Keratinocyte (primary cell): ENCODE measurements around the gene DCAF4. TPM values are rescaled to one million over a fixed set of nuclear protein-coding genes. Genes with fewer than 3 reads are reported as not detected.
"Not testable (repeated sequence)": the region's sequence is repeated elsewhere in the genome, so short reads cannot be mapped to it uniquely, and the experiment has no call there.

Experiments used
- DNase-seq: peaks from one replicate; pipeline ENCODE4 v3.0.0-alpha.2; 2011; ENCODE audit warnings: low read depth, missing footprints, low spot score
- FAIRE-seq: peaks from 2 replicates; lab custom pipeline; 2011; peaks lifted over from hg19 to GRCh38; lab: Jason Lieb, UNC
- H2AFZ ChIP-seq: 2 replicates; pipeline ENCODE4 v1.6.0; 2012; ENCODE audit warnings: low read length, control low read depth, inconsistent platforms; ENCODE audit not compliant: control insufficient read depth
- H3K27ac ChIP-seq: 2 replicates; pipeline ENCODE4 v1.5.1; 2011; ENCODE audit warnings: low read length; ENCODE audit not compliant: control insufficient read depth, insufficient read depth
- H3K27me3 ChIP-seq: 3 replicates; pipeline ENCODE4 v1.6.0; 2011; ENCODE audit warnings: low read length; ENCODE audit not compliant: control insufficient read depth, insufficient read depth; ENCODE audit errors: extremely low read depth
- H3K36me3 ChIP-seq, 2 experiments: 2 replicates in 1 of 2; 3 replicates in 1 of 2; pipeline ENCODE4 v1.5.1; 2011; ENCODE audit warnings: low read length in 2 of 2, mild to moderate bottlenecking in 1 of 2; ENCODE audit not compliant: control insufficient read depth in 2 of 2, insufficient read depth in 2 of 2; ENCODE audit errors: extremely low read depth in 1 of 2
- H3K4me1 ChIP-seq: 3 replicates; pipeline ENCODE4 v1.5.1; 2011; ENCODE audit warnings: low read length; ENCODE audit not compliant: control insufficient read depth, insufficient read depth; ENCODE audit errors: extremely low read depth
- H3K4me2 ChIP-seq: 3 replicates; pipeline ENCODE4 v1.6.0; 2011; ENCODE audit warnings: low read depth, low read length; ENCODE audit not compliant: control insufficient read depth, insufficient read depth; ENCODE audit errors: extremely low read depth
- H3K4me3 ChIP-seq, 3 experiments: fragments of 200-600 bp in 1 of 3; sonication (generic) in 1 of 3; 2 replicates in 2 of 3; 3 replicates in 1 of 3; pipeline ENCODE4 v1.5.1; 2011 to 2016; ENCODE audit warnings: low read length in 3 of 3, mild to moderate bottlenecking in 3 of 3, control low read depth in 2 of 3, inconsistent platforms in 1 of 3, low read depth in 1 of 3, mixed read lengths in 1 of 3, mixed run types in 1 of 3, moderate library complexity in 1 of 3; ENCODE audit not compliant: control insufficient read depth in 2 of 3, insufficient read depth in 2 of 3; ENCODE audit errors: extremely low read depth in 1 of 3
- H3K79me2 ChIP-seq: 2 replicates; pipeline ENCODE4 v1.6.0; 2012; ENCODE audit warnings: low read length; ENCODE audit not compliant: control insufficient read depth, insufficient read depth
- H3K9ac ChIP-seq: 3 replicates; pipeline ENCODE4 v1.6.0; 2011; ENCODE audit warnings: low read length; ENCODE audit not compliant: control insufficient read depth, insufficient read depth; ENCODE audit errors: extremely low read depth
- H3K9me1 ChIP-seq: 3 replicates; pipeline ENCODE4 v1.6.0; 2011; ENCODE audit warnings: low read length; ENCODE audit not compliant: control insufficient read depth, insufficient read depth; ENCODE audit errors: extremely low read depth
- H3K9me3 ChIP-seq: 2 replicates; pipeline ENCODE4 v1.5.1; 2012; ENCODE audit warnings: low read depth, low read length; ENCODE audit not compliant: control insufficient read depth
- H4K20me1 ChIP-seq: 3 replicates; pipeline ENCODE4 v1.6.0; 2011; ENCODE audit warnings: low read length; ENCODE audit not compliant: control insufficient read depth, insufficient read depth; ENCODE audit errors: extremely low read depth
- CTCF ChIP-seq, 3 experiments: IDR thresholded peaks in 1 of 3; conservative IDR thresholded peaks in 1 of 3; optimal IDR thresholded peaks in 1 of 3; 2 replicates in 2 of 3; 3 replicates in 1 of 3; pipeline versions ENCODE3 to v1.5.1; 2011; ENCODE audit warnings: low read length in 3 of 3, mild to moderate bottlenecking in 3 of 3, moderate library complexity in 2 of 3, control low read depth in 1 of 3, inconsistent platforms in 1 of 3; ENCODE audit not compliant: insufficient read depth in 2 of 3; ENCODE audit errors: extremely low read depth in 1 of 3
- EZH2 ChIP-seq: IDR thresholded peaks from one replicate; pipeline ENCODE4 v1.6.1; 2012; ENCODE audit warnings: inconsistent platforms, mild to moderate bottlenecking, low read length, moderate library complexity
- dilution Hi-C: fragments of 300-500 bp; cut with MboI; formaldehyde crosslinking; loops from one replicate; pipeline ENCODE4 v1.7.0; 2020; ENCODE audit warnings: low sequenced_read_pairs; ENCODE audit not compliant: extremely low pct_ligation_motif_present
- polyA plus RNA-seq, 5 experiments: library from polyadenylated mRNA; depleted of rRNA in 3 of 5; stranded (reverse) in 3 of 5; stranded (forward) in 1 of 5; unstranded in 1 of 5; fragments of >200 nt; gene quantifications; 1 replicate in 1 of 5; 2 replicates in 3 of 5; 3 replicates in 1 of 5; pipeline versions ENCODE4 v1.2.1 to v1.2.3, GENCODE V29; 2011 to 2012; ENCODE audit warnings: missing spikeins in 2 of 5, low read depth in 1 of 5, low replicate concordance in 1 of 5

DCAF4 gene
- polyA plus RNA-seq, 1 donor (not counting 4 experiments of a cell fraction or from before 2014, with no cell fraction given), result 26.1 TPM

DNA sequence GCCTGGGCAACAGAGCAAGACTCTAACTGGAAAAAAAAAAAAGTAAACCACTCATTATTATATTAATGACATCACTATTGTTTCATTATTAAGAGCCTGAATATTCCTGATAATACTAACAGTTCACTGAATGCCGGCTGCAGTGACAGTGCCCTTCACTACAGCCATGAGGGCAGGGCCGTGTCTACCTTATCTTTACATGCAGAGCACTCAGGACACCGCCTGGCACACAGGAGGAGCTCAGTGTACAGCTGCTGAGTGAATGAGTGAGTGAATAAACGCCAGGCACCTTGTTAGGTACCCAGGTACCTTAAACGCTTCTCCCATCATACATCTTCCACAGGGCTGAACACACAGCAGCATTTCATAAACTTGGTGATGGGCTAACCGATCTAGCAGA is 77.4 kb downstream of the DCAF4 start:
- H3K4me1 ChIP-seq, result peaks cover 6% of the 10 kb centered on the region
- no peak overlapping the region for H3K27ac ChIP-seq
- H3K9me1 ChIP-seq, result no peaks in the 10 kb centered on the region
- no peaks in the 10 kb centered on the region for H3K9me3 ChIP-seq
- no peak for TF ChIP-seq CTCF (optimal IDR thresholded peaks at IDR 0.05 in 1 of 3, IDR thresholded peaks at IDR 0.05 in 1 of 3, conservative IDR thresholded peaks at IDR 0.05 in 1 of 3; ENCODE audit: extremely low read depth in 1 of 3, insufficient read depth in 2 of 3, low read length in 3 of 3)
- no peak for TF ChIP-seq EZH2
- H3K36me3 ChIP-seq, result peaks cover 0 to 5% of the 10 kb centered on the region in 2 experiments
- H3K9ac ChIP-seq, result no peak overlapping the region
- no peaks in the 10 kb centered on the region for H3K27me3 ChIP-seq
- no peak overlapping the region for H2AFZ ChIP-seq
- no peak for FAIRE-seq
- dilution Hi-C loops, result no loop called here
- H4K20me1 ChIP-seq, result no peaks in the 10 kb centered on the region
- no peak overlapping the region for H3K4me2 ChIP-seq
- H3K79me2 ChIP-seq, result peaks cover 4% of the 10 kb centered on the region
- no peak for DNase-seq
- no peak overlapping the region for H3K4me3 ChIP-seq

DNA sequence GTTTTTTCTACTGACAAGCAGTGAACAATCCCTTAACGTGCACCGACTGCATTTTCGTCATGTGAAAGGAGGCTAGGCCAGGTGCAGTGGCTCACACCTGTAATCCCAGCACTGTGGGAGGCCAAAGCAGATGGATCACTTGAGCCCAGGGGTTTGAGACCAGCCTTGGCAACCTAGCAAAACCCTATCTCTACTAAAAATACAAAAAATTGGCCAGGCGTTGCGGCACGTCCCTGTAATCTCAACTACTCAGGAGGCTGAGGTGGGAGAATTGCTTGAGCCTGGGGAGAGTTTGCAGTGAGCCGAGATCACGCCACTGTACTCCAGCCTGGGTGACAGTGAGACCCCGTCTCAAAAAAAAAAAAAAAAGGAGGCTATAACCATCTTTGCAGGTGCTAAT is 78.4 kb downstream of the DCAF4 start:
- H3K4me3 ChIP-seq, DNase-seq, H4K20me1 ChIP-seq, H3K9me3 ChIP-seq, H3K79me2 ChIP-seq, H3K27me3 ChIP-seq, H3K4me2 ChIP-seq, H3K9me1 ChIP-seq, H3K4me1 ChIP-seq, H2AFZ ChIP-seq, H3K27ac ChIP-seq, H3K9ac ChIP-seq, FAIRE-seq, dilution Hi-C loops, H3K36me3 ChIP-seq: not testable (repeated sequence)

DNA sequence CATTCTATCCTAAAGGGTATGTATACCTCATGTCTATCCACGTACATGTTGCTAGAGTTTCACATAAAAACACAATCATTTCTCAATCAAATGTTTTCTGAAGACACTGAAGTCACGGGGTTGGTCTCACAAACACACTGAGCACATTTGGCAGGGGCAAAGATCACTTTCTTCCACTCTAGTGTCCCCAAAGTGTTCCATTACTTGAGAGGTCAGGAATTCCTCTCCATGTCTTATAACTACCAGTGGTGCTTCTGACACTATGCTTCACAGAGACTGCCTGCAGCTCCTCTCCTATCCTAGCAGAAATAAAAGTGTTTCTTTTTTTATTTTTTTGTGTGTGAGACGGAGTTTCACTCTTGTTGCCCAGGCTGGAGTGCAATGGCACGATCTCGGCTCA is 81.6 kb downstream of the DCAF4 start:
- no peaks in the 10 kb centered on the region for H3K79me2 ChIP-seq
- no peaks in the 10 kb centered on the region for H4K20me1 ChIP-seq
- no peaks in the 10 kb centered on the region for H3K9me1 ChIP-seq
- no peak overlapping the region for H3K9ac ChIP-seq
- dilution Hi-C loops, result no loop called here
- DNase-seq, result no peak
- H3K4me3 ChIP-seq, result no peak overlapping the region
- H3K4me1 ChIP-seq, result no peaks in the 10 kb centered on the region
- no peak overlapping the region for H3K27ac ChIP-seq
- no peak overlapping the region for H2AFZ ChIP-seq
- peaks cover 0 to 6% of the 10 kb centered on the region in 2 experiments for H3K36me3 ChIP-seq
- no peaks in the 10 kb centered on the region for H3K9me3 ChIP-seq
- no peak overlapping the region for H3K4me2 ChIP-seq
- FAIRE-seq, result no peak
- TF ChIP-seq EZH2 (no peak), CTCF (optimal IDR thresholded peaks at IDR 0.05 in 1 of 3, IDR thresholded peaks at IDR 0.05 in 1 of 3, conservative IDR thresholded peaks at IDR 0.05 in 1 of 3; ENCODE audit: extremely low read depth in 1 of 3, insufficient read depth in 2 of 3, low read length in 3 of 3) (no peak)
- no peaks in the 10 kb centered on the region for H3K27me3 ChIP-seq
